Measurements from ENCODE around the gene ZNF285.
"Not testable (repeated sequence)": the region's sequence is repeated elsewhere in the genome, so short reads cannot be mapped to it uniquely, and the experiment has no call there.

Gene ZNF285

DNA sequence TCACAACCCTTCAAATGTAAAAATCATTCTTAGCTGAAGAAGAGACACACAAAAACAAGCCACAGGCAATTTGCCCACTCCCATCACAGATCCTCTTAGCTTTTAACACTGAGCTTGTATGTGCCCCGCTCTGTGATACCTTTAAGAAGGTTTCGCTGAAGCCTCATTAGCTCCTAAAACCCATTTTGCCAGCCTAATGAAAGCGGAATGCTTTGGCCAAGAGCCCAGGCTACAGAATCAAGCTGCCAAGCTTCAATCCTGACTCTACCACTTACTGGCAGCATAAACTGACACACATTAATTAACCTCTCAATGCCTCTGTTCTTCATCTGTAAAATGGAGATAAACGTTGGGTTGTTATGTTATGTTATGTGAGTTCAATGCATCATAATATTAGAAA lies 55.4 kb downstream of the ZNF285 start:
- H3K4me1 ChIP-seq (ENCODE audit: control insufficient read depth in 1 of 2, insufficient read depth in 2 of 2, low read length in 2 of 2), result no peaks in the 10 kb centered on the region
- no peak overlapping the region for H4K8ac ChIP-seq (ENCODE audit: low read depth, low read length)
- H3K27me3 ChIP-seq (ENCODE audit: insufficient read depth, low read length), result no peaks in the 10 kb centered on the region
- H2AK5ac ChIP-seq (ENCODE audit: low read length), result no peak overlapping the region
- H3K23ac ChIP-seq (ENCODE audit: low read length), result no peak overlapping the region
- no peak overlapping the region for H3K4ac ChIP-seq (ENCODE audit: low read depth, low read length)
- no peak overlapping the region for H3K18ac ChIP-seq (ENCODE audit: low read length)
- H3K79me1 ChIP-seq (ENCODE audit: low read length), result no peaks in the 10 kb centered on the region
- H3K4me2 ChIP-seq (ENCODE audit: low read length), result no peak overlapping the region
- no peak overlapping the region for H4K12ac ChIP-seq (ENCODE audit: low read depth, low read length)
- H3K79me2 ChIP-seq (ENCODE audit: control insufficient read depth, insufficient read depth, low read length, poor library complexity), result no peaks in the 10 kb centered on the region
- H3K4me3 ChIP-seq (ENCODE audit: low read depth, low read length), result no peak overlapping the region
- no peak overlapping the region for H3K27ac ChIP-seq (ENCODE audit: low read depth, low read length)
- no CpG with 5 or more reads among the region's 4 CpGs for WGBS (ENCODE audit: extremely low coverage, insufficient coverage, insufficient read length)
- no peak overlapping the region for H2AFZ ChIP-seq (ENCODE audit: insufficient read depth, low read length, poor library complexity)
- no peak overlapping the region for H3K9ac ChIP-seq (ENCODE audit: low read length)
- H4K91ac ChIP-seq (ENCODE audit: low read depth, low read length), result no peak overlapping the region
- H2BK12ac ChIP-seq (ENCODE audit: low read length), result no peak overlapping the region
- H2BK5ac ChIP-seq (ENCODE audit: low read depth, low read length, poor library complexity), result no peak overlapping the region
- no peak overlapping the region for H3K14ac ChIP-seq (ENCODE audit: low read length)
- DNase-seq, result no peak
- no peaks in the 10 kb centered on the region for H3K36me3 ChIP-seq (ENCODE audit: control insufficient read depth in 1 of 2, insufficient read depth in 2 of 2, low read length in 2 of 2)
- H2BK120ac ChIP-seq (ENCODE audit: insufficient read depth, low read length, poor library complexity), result no peak overlapping the region
- H3K9me3 ChIP-seq (ENCODE audit: insufficient read depth, low read depth, low read length), result peaks cover 2% of the 10 kb centered on the region

DNA sequence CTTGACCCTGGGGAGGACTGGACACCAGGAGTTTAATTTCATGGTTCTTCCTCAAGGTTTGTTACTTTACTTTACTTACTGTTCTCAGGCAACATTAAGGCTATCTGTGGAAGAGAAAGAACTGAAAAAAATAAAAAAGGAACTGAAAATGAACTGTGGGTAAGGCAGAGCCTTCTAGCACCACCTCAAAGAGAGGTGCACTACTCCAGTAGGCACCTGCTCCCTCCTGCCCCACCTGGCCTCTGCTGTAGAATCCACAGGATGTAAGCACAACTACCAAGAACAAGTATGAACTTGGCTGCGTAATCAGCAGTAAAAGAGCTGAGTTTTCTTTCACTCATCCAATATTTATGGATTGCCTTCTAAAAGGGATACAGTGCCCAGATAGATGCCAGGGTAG lies 57.2 kb downstream of the ZNF285 start:
- WGBS (ENCODE audit: extremely low coverage, insufficient coverage, insufficient read length), result no CpG with 5 or more reads among the region's 1 CpG
- no peak overlapping the region for H4K8ac ChIP-seq (ENCODE audit: low read depth, low read length)

DNA sequence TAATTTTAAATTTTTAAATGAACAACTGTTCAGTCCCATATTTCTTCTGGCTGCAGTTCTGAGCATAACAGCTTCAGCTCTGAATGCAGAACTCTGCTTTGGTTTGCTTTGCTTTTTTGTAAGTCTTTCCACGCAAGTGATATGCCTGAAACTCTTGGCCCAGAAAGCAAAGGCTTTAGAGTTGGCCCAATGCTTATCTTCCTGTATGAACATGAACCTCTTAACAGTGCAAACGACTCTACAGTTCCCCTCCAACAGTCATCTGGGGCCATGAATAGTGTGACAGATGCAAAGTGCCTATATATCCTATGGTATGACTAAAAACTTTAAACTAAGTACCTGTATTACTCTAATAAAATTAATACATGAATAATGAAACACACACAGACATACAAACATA lies 59.6 kb downstream of the ZNF285 start:
- no peak overlapping the region for H2BK12ac ChIP-seq (ENCODE audit: low read length)
- WGBS (ENCODE audit: extremely low coverage, insufficient coverage, insufficient read length), result no CpG with 5 or more reads among the region's 2 CpGs
- H2AK5ac ChIP-seq (ENCODE audit: low read length), result no peak overlapping the region
- no peak overlapping the region for H3K9ac ChIP-seq (ENCODE audit: low read length)
- no peak overlapping the region for H4K91ac ChIP-seq (ENCODE audit: low read depth, low read length)
- H3K18ac ChIP-seq (ENCODE audit: low read length), result no peak overlapping the region
- no peak overlapping the region for H3K4ac ChIP-seq (ENCODE audit: low read depth, low read length)
- H3K27ac ChIP-seq (ENCODE audit: low read depth, low read length), result no peak overlapping the region
- no peak overlapping the region for H2AFZ ChIP-seq (ENCODE audit: insufficient read depth, low read length, poor library complexity)
- H3K9me3 ChIP-seq (ENCODE audit: insufficient read depth, low read depth, low read length), result peaks cover 6% of the 10 kb centered on the region
- H3K79me1 ChIP-seq (ENCODE audit: low read length), result no peaks in the 10 kb centered on the region
- no peak overlapping the region for H3K23ac ChIP-seq (ENCODE audit: low read length)
- H2BK120ac ChIP-seq (ENCODE audit: insufficient read depth, low read length, poor library complexity), result no peak overlapping the region
- no peak overlapping the region for H4K12ac ChIP-seq (ENCODE audit: low read depth, low read length)
- DNase-seq, result no peak
- H4K8ac ChIP-seq (ENCODE audit: low read depth, low read length), result no peak overlapping the region
- H3K4me1 ChIP-seq (ENCODE audit: control insufficient read depth in 1 of 2, insufficient read depth in 2 of 2, low read length in 2 of 2), result no peaks in the 10 kb centered on the region
- H3K4me2 ChIP-seq (ENCODE audit: low read length), result no peak overlapping the region
- no peaks in the 10 kb centered on the region for H3K27me3 ChIP-seq (ENCODE audit: insufficient read depth, low read length)
- peaks cover 7 to 10% of the 10 kb centered on the region in 2 experiments for H3K36me3 ChIP-seq (ENCODE audit: control insufficient read depth in 1 of 2, insufficient read depth in 2 of 2, low read length in 2 of 2)
- no peak overlapping the region for H3K14ac ChIP-seq (ENCODE audit: low read length)
- no peaks in the 10 kb centered on the region for H3K79me2 ChIP-seq (ENCODE audit: control insufficient read depth, insufficient read depth, low read length, poor library complexity)
- H2BK5ac ChIP-seq (ENCODE audit: low read depth, low read length, poor library complexity), result no peak overlapping the region
- H3K4me3 ChIP-seq (ENCODE audit: low read depth, low read length), result no peak overlapping the region

More for the DNA sequence above, 57.2 kb downstream of the ZNF285 start:
- no peak overlapping the region for H3K23ac ChIP-seq (ENCODE audit: low read length)
- H3K4me2 ChIP-seq (ENCODE audit: low read length), result no peak overlapping the region
- H3K4me1 ChIP-seq (ENCODE audit: control insufficient read depth in 1 of 2, insufficient read depth in 2 of 2, low read length in 2 of 2), result no peaks in the 10 kb centered on the region
- H2AFZ ChIP-seq (ENCODE audit: insufficient read depth, low read length, poor library complexity), result no peak overlapping the region
- no peak overlapping the region for H3K4me3 ChIP-seq (ENCODE audit: low read depth, low read length)
- H3K4ac ChIP-seq (ENCODE audit: low read depth, low read length), result no peak overlapping the region
- no peaks in the 10 kb centered on the region for H3K79me1 ChIP-seq (ENCODE audit: low read length)
- H3K18ac ChIP-seq (ENCODE audit: low read length), result no peak overlapping the region
- H3K27me3 ChIP-seq (ENCODE audit: insufficient read depth, low read length), result no peaks in the 10 kb centered on the region
- H2AK5ac ChIP-seq (ENCODE audit: low read length), result no peak overlapping the region
- H3K79me2 ChIP-seq (ENCODE audit: control insufficient read depth, insufficient read depth, low read length, poor library complexity), result no peaks in the 10 kb centered on the region
- no peak overlapping the region for H4K91ac ChIP-seq (ENCODE audit: low read depth, low read length)
- DNase-seq, result no peak
- no peak overlapping the region for H2BK120ac ChIP-seq (ENCODE audit: insufficient read depth, low read length, poor library complexity)
- H2BK12ac ChIP-seq (ENCODE audit: low read length), result no peak overlapping the region
- no peak overlapping the region for H3K27ac ChIP-seq (ENCODE audit: low read depth, low read length)
- H2BK5ac ChIP-seq (ENCODE audit: low read depth, low read length, poor library complexity), result no peak overlapping the region
- H3K14ac ChIP-seq (ENCODE audit: low read length), result no peak overlapping the region
- peaks cover 5% of the 10 kb centered on the region for H3K9me3 ChIP-seq (ENCODE audit: insufficient read depth, low read depth, low read length)
- no peak overlapping the region for H3K9ac ChIP-seq (ENCODE audit: low read length)
- H3K36me3 ChIP-seq (ENCODE audit: control insufficient read depth in 1 of 2, insufficient read depth in 2 of 2, low read length in 2 of 2), result peaks cover 5 to 6% of the 10 kb centered on the region in 2 experiments
- no peak overlapping the region for H4K12ac ChIP-seq (ENCODE audit: low read depth, low read length)

DNA sequence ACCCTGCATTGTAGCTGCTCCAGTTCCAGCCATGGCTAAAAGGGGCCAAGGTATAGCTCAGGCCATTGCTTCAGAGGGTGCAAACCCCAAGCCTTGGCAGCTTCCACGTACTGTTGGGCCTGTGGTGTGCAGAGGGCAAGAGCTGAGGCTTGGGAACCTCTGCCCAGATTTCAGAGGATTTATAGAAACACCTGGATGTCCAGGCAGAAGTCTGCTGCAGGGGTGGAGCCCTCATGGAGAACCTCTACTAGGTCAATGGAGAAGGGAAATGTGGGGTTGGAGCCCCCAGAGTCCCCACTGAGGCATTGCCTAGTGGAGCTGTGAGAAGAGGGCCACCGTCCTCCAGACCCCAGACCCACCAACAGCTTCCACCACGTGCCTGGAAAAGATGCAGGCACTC lies 66.8 kb downstream of the ZNF285 start:
- H3K18ac ChIP-seq (ENCODE audit: low read length); H3K14ac ChIP-seq (ENCODE audit: low read length); H2BK120ac ChIP-seq (ENCODE audit: insufficient read depth, low read length, poor library complexity); H3K79me2 ChIP-seq (ENCODE audit: control insufficient read depth, insufficient read depth, low read length, poor library complexity); H3K79me1 ChIP-seq (ENCODE audit: low read length); H3K4me2 ChIP-seq (ENCODE audit: low read length); DNase-seq; H4K91ac ChIP-seq (ENCODE audit: low read depth, low read length); H3K23ac ChIP-seq (ENCODE audit: low read length); H2BK12ac ChIP-seq (ENCODE audit: low read length); H2BK5ac ChIP-seq (ENCODE audit: low read depth, low read length, poor library complexity); H3K4me1 ChIP-seq (ENCODE audit: control insufficient read depth in 1 of 2, insufficient read depth in 2 of 2, low read length in 2 of 2); H2AK5ac ChIP-seq (ENCODE audit: low read length); H3K4me3 ChIP-seq (ENCODE audit: low read depth, low read length); H3K27me3 ChIP-seq (ENCODE audit: insufficient read depth, low read length); H4K12ac ChIP-seq (ENCODE audit: low read depth, low read length); H3K4ac ChIP-seq (ENCODE audit: low read depth, low read length); H2AFZ ChIP-seq (ENCODE audit: insufficient read depth, low read length, poor library complexity); H3K27ac ChIP-seq (ENCODE audit: low read depth, low read length); H3K9ac ChIP-seq (ENCODE audit: low read length); H4K8ac ChIP-seq (ENCODE audit: low read depth, low read length): not testable (repeated sequence)
- no CpG with 5 or more reads among the region's 3 CpGs for WGBS (ENCODE audit: extremely low coverage, insufficient coverage, insufficient read length)
- H3K9me3 ChIP-seq (ENCODE audit: insufficient read depth, low read depth, low read length), result peaks cover 16% of the 10 kb centered on the region
- peaks cover 20 to 29% of the 10 kb centered on the region in 2 experiments for H3K36me3 ChIP-seq (ENCODE audit: control insufficient read depth in 1 of 2, insufficient read depth in 2 of 2, low read length in 2 of 2)

All from trophoblast cell (in vitro differentiated cells and primary cell).